ENCODE measurements around the gene PDIK1L. TPM values are rescaled to one million over a fixed set of nuclear protein-coding genes. Genes with fewer than 3 reads are reported as not detected.

Gene PDIK1L
- total and polyA plus RNA-seq, 9 donors, result 4.5 to 16.5 (median 10.8) TPM

- peaks cover 2% of the 10 kb centered on the region for H3K4me1 ChIP-seq (ENCODE audit: insufficient read depth)
- peak; percentile 75 to 86 (median 78) for DNase-seq
- 0% methylated on average over 63 to 85 of the region's 85 CpGs for WGBS, 3 donors
- no peaks in the 10 kb centered on the region for H3K36me3 ChIP-seq
- no peak for TF ChIP-seq POLR2A (IDR thresholded peaks at IDR 0.05)
- no peak for TF ChIP-seq EP300 (IDR thresholded peaks at IDR 0.05)
- TF ChIP-seq CTCF (IDR thresholded peaks at IDR 0.05), result no peak
- peak overlapping the region; percentile 91 for H3K4me3 ChIP-seq
- intact Hi-C loops (cut with DNase I), result loop anchor here in 2 of 4 donors (5.0 kb wide), 2 partner anchors 51 to 121 kb away; partner anchors contain the start of gene CEP85 (in 1 of the 2)
- H3K27me3 ChIP-seq, result no peaks in the 10 kb centered on the region
- no peaks in the 10 kb centered on the region for H3K9me3 ChIP-seq
- peak overlapping the region; percentile 50 to 95 for H3K27ac ChIP-seq
These were observed 694 bp upstream of the PDIK1L start for GRCh38 chr1:26110731-26111529.

- WGBS, 3 donors, result 1 to 4% (median 4%) methylated on average over 9 of the region's 9 CpGs
- peak overlapping the region; percentile 50 to 62 for H3K27ac ChIP-seq
- intact Hi-C loops (cut with DNase I), result loop anchor here in 2 of 4 donors (5.0 kb wide), 2 partner anchors 50 to 120 kb away; partner anchors contain the start of gene CEP85 (in 1 of the 2)
- DNase-seq, result no peak
- TF ChIP-seq CTCF (IDR thresholded peaks at IDR 0.05) (no peak), EP300 (IDR thresholded peaks at IDR 0.05) (no peak), POLR2A (IDR thresholded peaks at IDR 0.05) (no peak)
- H3K36me3 ChIP-seq, result no peaks in the 10 kb centered on the region
- peak overlapping the region; percentile 91 for H3K4me3 ChIP-seq
- H3K9me3 ChIP-seq, result no peaks in the 10 kb centered on the region
- no peaks in the 10 kb centered on the region for H3K27me3 ChIP-seq
- peaks cover 2% of the 10 kb centered on the region for H3K4me1 ChIP-seq (ENCODE audit: insufficient read depth)
These were observed 767 bp downstream of the PDIK1L start for GRCh38 chr1:26112407-26112775.

GRCh38 chr1:26114165-26114927, 2.7 kb downstream of the PDIK1L start:
- no peak for DNase-seq
- Histone ChIP-seq H3K4me1 (ENCODE audit: insufficient read depth) (peaks cover 2% of the 10 kb centered on the region), H3K4me3 (no peak overlapping the region), H3K27me3 (no peaks in the 10 kb centered on the region), H3K27ac (no peak overlapping the region), H3K9me3 (no peaks in the 10 kb centered on the region), H3K36me3 (no peaks in the 10 kb centered on the region)
- intact Hi-C loops (cut with DNase I), result loop anchor here in 2 of 4 donors (5.0 kb wide), 2 partner anchors 48 to 118 kb away; partner anchors contain the start of gene CEP85 (in 1 of the 2)
- WGBS, 3 donors, result 50 to 60% (median 60%) methylated on average over 12 of the region's 12 CpGs
- TF ChIP-seq CTCF (IDR thresholded peaks at IDR 0.05) (no peak), EP300 (IDR thresholded peaks at IDR 0.05) (no peak), POLR2A (IDR thresholded peaks at IDR 0.05) (no peak)

GRCh38 chr1:26119892-26120608, 8.4 kb downstream of the PDIK1L start:
- no peaks in the 10 kb centered on the region for H3K27me3 ChIP-seq
- H3K4me3 ChIP-seq, result no peak overlapping the region
- H3K4me1 ChIP-seq (ENCODE audit: insufficient read depth), result no peaks in the 10 kb centered on the region
- 77 to 82% (median 80%) methylated on average over 9 of the region's 9 CpGs for WGBS, 3 donors
- TF ChIP-seq POLR2A (IDR thresholded peaks at IDR 0.05), result no peak
- no peak for TF ChIP-seq CTCF (IDR thresholded peaks at IDR 0.05)
- DNase-seq, result no peak
- no peaks in the 10 kb centered on the region for H3K9me3 ChIP-seq
- intact Hi-C loops (cut with DNase I), result no loop called here
- H3K36me3 ChIP-seq, result no peaks in the 10 kb centered on the region
- H3K27ac ChIP-seq, result no peak overlapping the region
